K562 (cell line): ENCODE measurements around the gene SEC24B. TPM values are rescaled to one million over a fixed set of nuclear protein-coding genes. Genes with fewer than 3 reads are reported as not detected.

Experiments
- BHLHE40 ChIP-seq: IDR thresholded peaks from 2 replicates; pipeline ENCODE4 v1.6.1; 2011; ENCODE audit warnings: low read length, improper control_type of control experiment
- FOSL1 ChIP-seq: fragments of 200-800 bp; sonication (Bioruptor generic); conservative IDR thresholded peaks from 2 replicates; pipeline ENCODE4 v1.6.1; 2016; ENCODE audit warnings: missing genetic modification characterization, missing compliant biosample characterization
- GABPA ChIP-seq: fragments of 200-800 bp; sonication (Bioruptor generic); conservative IDR thresholded peaks from 2 replicates; pipeline ENCODE4 v1.6.1; 2016; ENCODE audit warnings: low read depth, missing genetic modification characterization, missing compliant biosample characterization
- KLF10 ChIP-seq: fragments of 250-450 bp; sonication (Bioruptor Pico); IDR thresholded peaks from 2 replicates; pipeline ENCODE4 v1.6.1; 2021; ENCODE audit warnings: matching md5 sums
- MBD2 ChIP-seq: sonication (generic); IDR thresholded peaks from 2 replicates; pipeline ENCODE4 v1.6.1; 2016; ENCODE audit warnings: low read depth, borderline replicate concordance
- OTX1 ChIP-seq: fragments of 450-650 bp; formaldehyde crosslinking; IDR thresholded peaks from 2 replicates; pipeline ENCODE4 v1.4.0; 2022; ENCODE audit warnings: mild to moderate bottlenecking
- RBBP5 ChIP-seq: fragments of 200-600 bp; sonication (generic); IDR thresholded peaks from 2 replicates; pipeline ENCODE4 v1.6.1; 2012; ENCODE audit warnings: borderline replicate concordance, mild to moderate bottlenecking, low read length, control low read depth, inconsistent platforms; ENCODE audit not compliant: insufficient read depth, poor library complexity, severe bottlenecking
- ZNF184 ChIP-seq: sonication (generic); formaldehyde crosslinking; IDR thresholded peaks from 2 replicates; pipeline ENCODE4 v1.5.0; 2020; ENCODE audit warnings: missing genetic modification reagents
- ZNF347 ChIP-seq: fragments of 450-650 bp; formaldehyde crosslinking; IDR thresholded peaks from 2 replicates; pipeline ENCODE4 v1.4.0; 2020; ENCODE audit warnings: low read depth, mild to moderate bottlenecking, moderate library complexity
- ZNF639 ChIP-seq, 2 experiments: fragments of 200-800 bp in 1 of 2; sonication (Bioruptor generic) in 1 of 2; sonication (generic) in 1 of 2; formaldehyde crosslinking in 1 of 2; IDR thresholded peaks in 1 of 2; conservative IDR thresholded peaks in 1 of 2; 2 replicates each; pipeline versions ENCODE4 v1.5.0 to v1.6.1; 2016 to 2020; ENCODE audit warnings: missing compliant biosample characterization in 1 of 2, missing genetic modification characterization in 1 of 2, missing genetic modification reagents in 1 of 2
- polyA plus RNA-seq, 8 experiments: library from polyadenylated mRNA; depleted of rRNA in 4 of 8; stranded (reverse) in 5 of 8; unstranded in 3 of 8; fragments of >200 nt; fragmentation: Nextera tagmentation in 2 of 8; fragmentation: Illumina TruSeq in 1 of 8; extraction: Ambion mirVana in 2 of 8; extraction: Trizol in 1 of 8; gene quantifications; 2 replicates each; pipeline versions ENCODE4 v1.2.1 to v1.2.3, GENCODE V29; 2011 to 2014; ENCODE audit warnings: inconsistent platforms in 1 of 8, missing spikeins in 1 of 8
- total RNA-seq, 7 experiments: library from RNA; depleted of rRNA in 6 of 7; stranded (reverse); fragments of >200 nt in 6 of 7; fragmentation: Illumina TruSeq in 2 of 7; extraction: Trizol in 2 of 7; gene quantifications; 2 replicates each; pipeline versions ENCODE4 v1.2.1 to v1.2.3, GENCODE V29; 2011 to 2021; ENCODE audit warnings: low replicate concordance in 1 of 7
- TF ChIP-seq, protein P1 (sequence below), 3 experiments: fragments of 200-800 bp in 1 of 3; fragments of 250-450 bp in 1 of 3; fragments of 450-650 bp in 1 of 3; sonication (Bioruptor Pico) in 1 of 3; sonication (Bioruptor generic) in 1 of 3; formaldehyde crosslinking in 1 of 3; IDR thresholded peaks; 2 replicates each; pipeline versions ENCODE4 v1.6.1 to v1.8.0; 2016 to 2022; ENCODE audit warnings: mild to moderate bottlenecking in 2 of 3, missing genetic modification characterization in 2 of 3, missing compliant biosample characterization in 1 of 3, moderate library complexity in 1 of 3
- TF ChIP-seq, protein P2 (sequence below): fragments of 200-800 bp; sonication (Bioruptor generic); IDR thresholded peaks from 2 replicates; pipeline ENCODE4 v1.6.1; 2016; ENCODE audit warnings: missing genetic modification characterization, missing compliant biosample characterization

Gene SEC24B
- total and polyA plus RNA-seq, 9 of the 15 experiments (the other 6 are each of a cell fraction or from before 2014, with no cell fraction given), result 6.3 to 46.4 (median 17.1) TPM

GRCh38 chr4:109559983-109560686 is 126.5 kb downstream of the SEC24B start, which contains the start of gene MCUB (continued):
- TF ChIP-seq ZNF347 (CRISPR knock-in tag) (no peak), OTX1 (CRISPR knock-in tag) (no peak), RBBP5 (peak; percentile 53), ZNF184 (no peak), MBD2 (no peak), GABPA (tag) (peak; percentile 60), KLF10 (no peak), FOSL1 (tag) (no peak), BHLHE40 (peak; percentile 33; the same call in 1 of the 2 replicates), ZNF639 (CRISPR knock-in tag; conservative IDR thresholded peaks at IDR 0.05 in 1 of 2, IDR thresholded peaks at IDR 0.05 in 1 of 2) (0 out of 4 replicates have a peak, but pooled peaks of 1 of the 2 experiments have one; percentile 17)
- TF ChIP-seq, protein P1, sequence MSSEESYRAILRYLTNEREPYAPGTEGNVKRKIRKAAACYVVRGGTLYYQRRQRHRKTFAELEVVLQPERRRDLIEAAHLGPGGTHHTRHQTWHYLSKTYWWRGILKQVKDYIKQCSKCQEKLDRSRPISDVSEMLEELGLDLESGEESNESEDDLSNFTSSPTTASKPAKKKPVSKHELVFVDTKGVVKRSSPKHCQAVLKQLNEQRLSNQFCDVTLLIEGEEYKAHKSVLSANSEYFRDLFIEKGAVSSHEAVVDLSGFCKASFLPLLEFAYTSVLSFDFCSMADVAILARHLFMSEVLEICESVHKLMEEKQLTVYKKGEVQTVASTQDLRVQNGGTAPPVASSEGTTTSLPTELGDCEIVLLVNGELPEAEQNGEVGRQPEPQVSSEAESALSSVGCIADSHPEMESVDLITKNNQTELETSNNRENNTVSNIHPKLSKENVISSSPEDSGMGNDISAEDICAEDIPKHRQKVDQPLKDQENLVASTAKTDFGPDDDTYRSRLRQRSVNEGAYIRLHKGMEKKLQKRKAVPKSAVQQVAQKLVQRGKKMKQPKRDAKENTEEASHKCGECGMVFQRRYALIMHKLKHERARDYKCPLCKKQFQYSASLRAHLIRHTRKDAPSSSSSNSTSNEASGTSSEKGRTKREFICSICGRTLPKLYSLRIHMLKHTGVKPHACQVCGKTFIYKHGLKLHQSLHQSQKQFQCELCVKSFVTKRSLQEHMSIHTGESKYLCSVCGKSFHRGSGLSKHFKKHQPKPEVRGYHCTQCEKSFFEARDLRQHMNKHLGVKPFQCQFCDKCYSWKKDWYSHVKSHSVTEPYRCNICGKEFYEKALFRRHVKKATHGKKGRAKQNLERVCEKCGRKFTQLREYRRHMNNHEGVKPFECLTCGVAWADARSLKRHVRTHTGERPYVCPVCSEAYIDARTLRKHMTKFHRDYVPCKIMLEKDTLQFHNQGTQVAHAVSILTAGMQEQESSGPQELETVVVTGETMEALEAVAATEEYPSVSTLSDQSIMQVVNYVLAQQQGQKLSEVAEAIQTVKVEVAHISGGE (CRISPR knock-in tag; IDR thresholded peaks at IDR 0.05), result peak in 1 of 3 experiments; percentile 77; a peak in 1 of 6 replicates
- TF ChIP-seq, protein P2, sequence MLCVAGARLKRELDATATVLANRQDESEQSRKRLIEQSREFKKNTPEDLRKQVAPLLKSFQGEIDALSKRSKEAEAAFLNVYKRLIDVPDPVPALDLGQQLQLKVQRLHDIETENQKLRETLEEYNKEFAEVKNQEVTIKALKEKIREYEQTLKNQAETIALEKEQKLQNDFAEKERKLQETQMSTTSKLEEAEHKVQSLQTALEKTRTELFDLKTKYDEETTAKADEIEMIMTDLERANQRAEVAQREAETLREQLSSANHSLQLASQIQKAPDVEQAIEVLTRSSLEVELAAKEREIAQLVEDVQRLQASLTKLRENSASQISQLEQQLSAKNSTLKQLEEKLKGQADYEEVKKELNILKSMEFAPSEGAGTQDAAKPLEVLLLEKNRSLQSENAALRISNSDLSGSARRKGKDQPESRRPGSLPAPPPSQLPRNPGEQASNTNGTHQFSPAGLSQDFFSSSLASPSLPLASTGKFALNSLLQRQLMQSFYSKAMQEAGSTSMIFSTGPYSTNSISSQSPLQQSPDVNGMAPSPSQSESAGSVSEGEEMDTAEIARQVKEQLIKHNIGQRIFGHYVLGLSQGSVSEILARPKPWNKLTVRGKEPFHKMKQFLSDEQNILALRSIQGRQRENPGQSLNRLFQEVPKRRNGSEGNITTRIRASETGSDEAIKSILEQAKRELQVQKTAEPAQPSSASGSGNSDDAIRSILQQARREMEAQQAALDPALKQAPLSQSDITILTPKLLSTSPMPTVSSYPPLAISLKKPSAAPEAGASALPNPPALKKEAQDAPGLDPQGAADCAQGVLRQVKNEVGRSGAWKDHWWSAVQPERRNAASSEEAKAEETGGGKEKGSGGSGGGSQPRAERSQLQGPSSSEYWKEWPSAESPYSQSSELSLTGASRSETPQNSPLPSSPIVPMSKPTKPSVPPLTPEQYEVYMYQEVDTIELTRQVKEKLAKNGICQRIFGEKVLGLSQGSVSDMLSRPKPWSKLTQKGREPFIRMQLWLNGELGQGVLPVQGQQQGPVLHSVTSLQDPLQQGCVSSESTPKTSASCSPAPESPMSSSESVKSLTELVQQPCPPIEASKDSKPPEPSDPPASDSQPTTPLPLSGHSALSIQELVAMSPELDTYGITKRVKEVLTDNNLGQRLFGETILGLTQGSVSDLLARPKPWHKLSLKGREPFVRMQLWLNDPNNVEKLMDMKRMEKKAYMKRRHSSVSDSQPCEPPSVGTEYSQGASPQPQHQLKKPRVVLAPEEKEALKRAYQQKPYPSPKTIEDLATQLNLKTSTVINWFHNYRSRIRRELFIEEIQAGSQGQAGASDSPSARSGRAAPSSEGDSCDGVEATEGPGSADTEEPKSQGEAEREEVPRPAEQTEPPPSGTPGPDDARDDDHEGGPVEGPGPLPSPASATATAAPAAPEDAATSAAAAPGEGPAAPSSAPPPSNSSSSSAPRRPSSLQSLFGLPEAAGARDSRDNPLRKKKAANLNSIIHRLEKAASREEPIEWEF (CRISPR knock-in tag), result no peak
